Vagina (tissue), 2 donors: ENCODE results near the gene TNFSF13B.

ENCODE experiments used
- CTCF ChIP-seq, 3 experiments: fragments of 450-650 bp in 2 of 3; fragments of 200-600 bp in 1 of 3; sonication (generic) in 1 of 3; IDR thresholded peaks; one replicate each; pipeline ENCODE4 v1.5.1; 2017 to 2019; ENCODE audit warnings: antibody characterized with exemption in 3 of 3, mild to moderate bottlenecking in 2 of 3, moderate library complexity in 2 of 3
- POLR2AphosphoS5 ChIP-seq, 2 donors: sonication (generic); formaldehyde crosslinking; IDR thresholded peaks; one replicate each; pipeline ENCODE4 v1.9.0; 2017; ENCODE audit warnings: antibody characterized with exemption in 2 of 2, mild to moderate bottlenecking in 2 of 2, low read depth in 1 of 2; ENCODE audit not compliant: insufficient read depth in 1 of 2

- TF ChIP-seq CTCF (IDR thresholded peaks at IDR 0.05) (no peak), POLR2AphosphoS5 (IDR thresholded peaks at IDR 0.05; ENCODE audit: insufficient read depth in 1 of 2, low read depth in 1 of 2) (no peak)
These were observed 59.3 kb downstream of the TNFSF13B start for GRCh38 chr13:108328848-108329247.
